Brain microvascular endothelial cell (primary cell): ENCODE data around the gene APBA2.
A peak's percentile ranks its signal among the peaks of the same experiment; 100 is the strongest.

Source experiments
- DNase-seq: peaks from one replicate; pipeline ENCODE4 v3.0.0-alpha.2; 2020
- H3K27ac ChIP-seq: fragments of 250-450 bp; sonication (Bioruptor Pico); 2 replicates; pipeline ENCODE4 v1.5.1; 2020; ENCODE audit warnings: mild to moderate bottlenecking, moderate library complexity
- H3K27me3 ChIP-seq: fragments of 250-450 bp; sonication (Bioruptor Pico); replicated peaks from 2 replicates; pipeline ENCODE4 v1.5.1; 2020; ENCODE audit warnings: mild to moderate bottlenecking
- H3K36me3 ChIP-seq: fragments of 250-450 bp; sonication (Bioruptor Pico); replicated peaks from 2 replicates; pipeline ENCODE4 v1.5.1; 2020; ENCODE audit warnings: mild to moderate bottlenecking
- H3K4me3 ChIP-seq: 2 replicates; pipeline ENCODE4 v1.5.1; 2011; ENCODE audit warnings: low read depth, mild to moderate bottlenecking, control low read depth, low read length, moderate library complexity
- CTCF ChIP-seq: IDR thresholded peaks from 2 replicates; pipeline ENCODE4 v1.5.1; 2011; ENCODE audit warnings: low read depth, mild to moderate bottlenecking, moderate library complexity, low read length, control low read depth, inconsistent platforms; ENCODE audit errors: missing control alignments
- in situ Hi-C: cut with HindIII; loops from 2 replicates; pipeline ENCODE4 v1.10.0; 2017; ENCODE audit warnings: low sequenced_read_pairs, low pct_ligation_motif_present

APBA2 gene

GRCh38 chr15:28984421-28985315, 98.9 kb downstream of the APBA2 start:
- Histone ChIP-seq H3K4me3 (no peak overlapping the region), H3K36me3 (no peaks in the 10 kb centered on the region), H3K27ac (no peak overlapping the region), H3K27me3 (no peaks in the 10 kb centered on the region)
- DNase-seq, result peak; percentile 60
- TF ChIP-seq CTCF, result no peak
- in situ Hi-C loops, result no loop called here

GRCh38 chr15:28985316-28985645, 99.5 kb downstream of the APBA2 start:
- no peak overlapping the region for H3K4me3 ChIP-seq
- in situ Hi-C loops, result no loop called here

GRCh38 chr15:28985691-28986090, 99.9 kb downstream of the APBA2 start:
- Histone ChIP-seq H3K27me3 (no peaks in the 10 kb centered on the region), H3K36me3 (no peaks in the 10 kb centered on the region), H3K27ac (no peak overlapping the region), H3K4me3 (no peak overlapping the region)
- no peak for DNase-seq
- in situ Hi-C loops, result no loop called here
- TF ChIP-seq CTCF, result no peak

More at GRCh38 chr15:28985316-28985645, 99.5 kb downstream of the APBA2 start:
- no peak for TF ChIP-seq CTCF
- H3K27me3 ChIP-seq, result no peaks in the 10 kb centered on the region
- no peak for DNase-seq
- H3K27ac ChIP-seq, result no peak overlapping the region
- H3K36me3 ChIP-seq, result no peaks in the 10 kb centered on the region

- H3K36me3 ChIP-seq, result no peaks in the 10 kb centered on the region
- TF ChIP-seq CTCF, result no peak
- DNase-seq, result no peak
- H3K27ac ChIP-seq, result no peak overlapping the region
- H3K4me3 ChIP-seq, result no peak overlapping the region
- in situ Hi-C loops, result no loop called here
- H3K27me3 ChIP-seq, result no peaks in the 10 kb centered on the region
These were observed 100.3 kb downstream of the APBA2 start for GRCh38 chr15:28986108-28986507.

GRCh38 chr15:28986726-28987125, 101.0 kb downstream of the APBA2 start:
- Histone ChIP-seq H3K4me3 (no peak overlapping the region), H3K27ac (no peak overlapping the region), H3K36me3 (no peaks in the 10 kb centered on the region), H3K27me3 (no peaks in the 10 kb centered on the region)
- in situ Hi-C loops, result no loop called here
- no peak for TF ChIP-seq CTCF
- no peak for DNase-seq

GRCh38 chr15:28987337-28987736, 101.6 kb downstream of the APBA2 start:
- DNase-seq, result no peak
- H3K4me3 ChIP-seq, result no peak overlapping the region
- no peak for TF ChIP-seq CTCF
- H3K27ac ChIP-seq, result no peak overlapping the region
- in situ Hi-C loops, result no loop called here
- no peaks in the 10 kb centered on the region for H3K27me3 ChIP-seq
- H3K36me3 ChIP-seq, result no peaks in the 10 kb centered on the region
